Loucy (cell line): Measurements from ENCODE around the gene KIRREL3.

ENCODE experiments used
- H2AFZ ChIP-seq: fragments of 200-600 bp; sonication (generic); 2 replicates; pipeline ENCODE4 v1.6.0; 2016; ENCODE audit warnings: antibody characterized with exemption, mild to moderate bottlenecking, low read length, moderate library complexity
- H3F3A ChIP-seq: fragments of 200-600 bp; 2 replicates; pipeline ENCODE4 v1.6.0; 2016; ENCODE audit warnings: antibody characterized with exemption, low read depth, mild to moderate bottlenecking
- H3K27me3 ChIP-seq: fragments of 200-600 bp; sonication (generic); 2 replicates; pipeline ENCODE4 v1.6.1; 2014; ENCODE audit warnings: low read length, mild to moderate bottlenecking; ENCODE audit not compliant: insufficient read depth, poor library complexity, severe bottlenecking
- H3K36me3 ChIP-seq: fragments of 200-600 bp; sonication (generic); 2 replicates; pipeline ENCODE4 v1.6.1; 2016; ENCODE audit warnings: low read length; ENCODE audit not compliant: insufficient read depth
- H3K4me1 ChIP-seq: fragments of 200-600 bp; sonication (generic); 2 replicates; pipeline ENCODE4 v1.5.1; 2014; ENCODE audit warnings: low read length, mild to moderate bottlenecking; ENCODE audit not compliant: insufficient read depth, poor library complexity, severe bottlenecking
- H3K4me2 ChIP-seq: fragments of 200-600 bp; sonication (generic); 2 replicates; pipeline ENCODE4 v1.6.0; 2014; ENCODE audit warnings: antibody characterized with exemption, low read length, low read depth, mild to moderate bottlenecking; ENCODE audit not compliant: poor library complexity, severe bottlenecking
- H3K4me3 ChIP-seq: fragments of 200-600 bp; sonication (generic); 2 replicates; pipeline ENCODE4 v1.5.1; 2014; ENCODE audit warnings: low read length, mild to moderate bottlenecking, mixed read lengths; ENCODE audit not compliant: poor library complexity, severe bottlenecking
- H3K79me2 ChIP-seq: fragments of 200-600 bp; sonication (generic); 2 replicates; pipeline ENCODE4 v1.6.1; 2014; ENCODE audit warnings: low read length; ENCODE audit not compliant: insufficient read depth
- H3K9ac ChIP-seq: fragments of 200-600 bp; sonication (generic); 2 replicates; pipeline ENCODE4 v1.6.0; 2014; ENCODE audit warnings: mild to moderate bottlenecking, low read depth, low read length, moderate library complexity; ENCODE audit not compliant: poor library complexity, severe bottlenecking
- H3K9me2 ChIP-seq: fragments of 200-600 bp; sonication (generic); replicated peaks from 2 replicates; pipeline ENCODE4 v1.6.1; 2016; ENCODE audit warnings: low read depth, low read length, mixed read lengths
- H3K9me3 ChIP-seq: fragments of 200-600 bp; sonication (generic); 2 replicates; pipeline ENCODE4 v1.6.1; 2014; ENCODE audit warnings: mild to moderate bottlenecking, antibody characterized with exemption, low read length, low read depth; ENCODE audit not compliant: insufficient read depth
- H4K20me1 ChIP-seq: fragments of 200-600 bp; sonication (generic); 2 replicates; pipeline ENCODE4 v1.6.0; 2014; ENCODE audit warnings: antibody characterized with exemption, low read length, mild to moderate bottlenecking; ENCODE audit not compliant: insufficient read depth, poor library complexity, severe bottlenecking
- EZH2phosphoT487 ChIP-seq: fragments of 200-600 bp; IDR thresholded peaks from 2 replicates; pipeline ENCODE4 v1.6.1; 2018; ENCODE audit warnings: antibody characterized with exemption, mild to moderate bottlenecking, moderate library complexity, borderline replicate concordance
- TF ChIP-seq, protein P1 (sequence below): fragments of 200-600 bp; sonication (generic); conservative IDR thresholded peaks from 2 replicates; pipeline ENCODE4 v1.5.1; 2014; ENCODE audit warnings: mild to moderate bottlenecking, antibody characterized with exemption, low read length

The KIRREL3 gene

DNA sequence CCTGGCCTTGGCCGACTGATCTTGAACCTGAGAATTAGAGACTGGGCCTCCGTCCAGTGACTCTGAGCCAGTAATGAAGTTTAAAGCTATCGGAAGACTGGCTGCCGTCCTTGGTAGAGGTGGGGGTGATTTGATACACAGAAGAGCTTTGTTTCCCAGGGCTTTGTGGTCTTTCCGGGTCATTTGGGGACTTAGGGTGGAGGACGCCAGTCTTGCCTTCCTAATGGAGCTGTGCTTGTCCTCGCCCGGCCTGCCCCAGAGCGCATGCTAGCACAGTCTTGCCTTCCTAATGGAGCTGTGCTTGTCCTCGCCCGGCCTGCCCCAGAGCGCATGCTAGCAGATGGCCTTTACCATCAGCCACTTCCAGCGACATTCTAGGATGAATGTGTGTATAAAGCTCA lies 579.3 kb downstream of the KIRREL3 start:
- Histone ChIP-seq H3K36me3 (peaks cover 5% of the 10 kb centered on the region; the same call in 1 of the 2 replicates), H3K4me3 (no peak overlapping the region), H3K9ac (no peak overlapping the region), H3K9me2 (no peaks in the 10 kb centered on the region), H3K79me2 (no peaks in the 10 kb centered on the region), H2AFZ (no peak overlapping the region), H3K9me3 (no peaks in the 10 kb centered on the region), H3F3A (no peaks in the 10 kb centered on the region; the same call in 1 of the 2 replicates), H3K4me1 (peaks cover 46% of the 10 kb centered on the region), H4K20me1 (no peaks in the 10 kb centered on the region), H3K27me3 (no peaks in the 10 kb centered on the region), H3K4me2 (peak overlapping the region; percentile 40)
- no peak for TF ChIP-seq EZH2phosphoT487
- TF ChIP-seq, protein P1, sequence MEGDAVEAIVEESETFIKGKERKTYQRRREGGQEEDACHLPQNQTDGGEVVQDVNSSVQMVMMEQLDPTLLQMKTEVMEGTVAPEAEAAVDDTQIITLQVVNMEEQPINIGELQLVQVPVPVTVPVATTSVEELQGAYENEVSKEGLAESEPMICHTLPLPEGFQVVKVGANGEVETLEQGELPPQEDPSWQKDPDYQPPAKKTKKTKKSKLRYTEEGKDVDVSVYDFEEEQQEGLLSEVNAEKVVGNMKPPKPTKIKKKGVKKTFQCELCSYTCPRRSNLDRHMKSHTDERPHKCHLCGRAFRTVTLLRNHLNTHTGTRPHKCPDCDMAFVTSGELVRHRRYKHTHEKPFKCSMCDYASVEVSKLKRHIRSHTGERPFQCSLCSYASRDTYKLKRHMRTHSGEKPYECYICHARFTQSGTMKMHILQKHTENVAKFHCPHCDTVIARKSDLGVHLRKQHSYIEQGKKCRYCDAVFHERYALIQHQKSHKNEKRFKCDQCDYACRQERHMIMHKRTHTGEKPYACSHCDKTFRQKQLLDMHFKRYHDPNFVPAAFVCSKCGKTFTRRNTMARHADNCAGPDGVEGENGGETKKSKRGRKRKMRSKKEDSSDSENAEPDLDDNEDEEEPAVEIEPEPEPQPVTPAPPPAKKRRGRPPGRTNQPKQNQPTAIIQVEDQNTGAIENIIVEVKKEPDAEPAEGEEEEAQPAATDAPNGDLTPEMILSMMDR, result no peak

DNA sequence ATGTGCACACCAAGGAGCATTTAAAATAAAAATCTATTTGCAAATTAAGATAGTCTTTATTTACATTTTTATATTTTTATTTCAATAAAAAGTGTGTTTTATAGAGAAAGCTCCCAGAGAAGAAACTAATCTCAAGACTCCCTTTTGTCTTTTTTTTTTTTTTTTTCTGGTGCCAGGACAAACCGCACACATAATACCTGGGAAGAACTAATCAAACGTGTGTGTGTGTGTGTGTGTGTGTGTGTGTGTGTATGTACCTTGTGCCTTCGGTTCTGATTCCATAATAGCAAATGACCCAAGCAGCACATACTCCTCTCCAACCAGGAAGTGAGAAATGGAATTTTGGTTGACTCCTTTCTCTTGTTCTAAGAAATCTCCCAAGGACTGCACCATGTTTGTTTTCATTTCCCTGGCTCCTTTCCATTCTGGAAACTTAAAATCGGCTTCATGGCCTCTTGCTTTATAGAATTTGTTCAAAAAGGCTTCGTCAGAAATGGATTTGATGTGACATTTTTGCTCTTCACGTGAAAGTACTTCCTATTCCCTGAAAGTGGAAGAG lies 579.8 kb downstream of the KIRREL3 start:
- no peak for TF ChIP-seq EZH2phosphoT487
- TF ChIP-seq, protein P1, result no peak
- no peaks in the 10 kb centered on the region for H3K79me2 ChIP-seq
- H3K4me2 ChIP-seq, result peak overlapping the region; percentile 40
- no peak overlapping the region for H2AFZ ChIP-seq
- H3K27me3 ChIP-seq, result no peaks in the 10 kb centered on the region
- no peaks in the 10 kb centered on the region for H3K9me3 ChIP-seq
- peaks cover 7% of the 10 kb centered on the region; the same call in 1 of the 2 replicates for H3K36me3 ChIP-seq
- H3F3A ChIP-seq, result no peaks in the 10 kb centered on the region; the same call in 1 of the 2 replicates
- H3K9ac ChIP-seq, result no peak overlapping the region
- no peaks in the 10 kb centered on the region for H3K9me2 ChIP-seq
- H4K20me1 ChIP-seq, result no peaks in the 10 kb centered on the region
- peaks cover 41% of the 10 kb centered on the region for H3K4me1 ChIP-seq
- no peak overlapping the region for H3K4me3 ChIP-seq

DNA sequence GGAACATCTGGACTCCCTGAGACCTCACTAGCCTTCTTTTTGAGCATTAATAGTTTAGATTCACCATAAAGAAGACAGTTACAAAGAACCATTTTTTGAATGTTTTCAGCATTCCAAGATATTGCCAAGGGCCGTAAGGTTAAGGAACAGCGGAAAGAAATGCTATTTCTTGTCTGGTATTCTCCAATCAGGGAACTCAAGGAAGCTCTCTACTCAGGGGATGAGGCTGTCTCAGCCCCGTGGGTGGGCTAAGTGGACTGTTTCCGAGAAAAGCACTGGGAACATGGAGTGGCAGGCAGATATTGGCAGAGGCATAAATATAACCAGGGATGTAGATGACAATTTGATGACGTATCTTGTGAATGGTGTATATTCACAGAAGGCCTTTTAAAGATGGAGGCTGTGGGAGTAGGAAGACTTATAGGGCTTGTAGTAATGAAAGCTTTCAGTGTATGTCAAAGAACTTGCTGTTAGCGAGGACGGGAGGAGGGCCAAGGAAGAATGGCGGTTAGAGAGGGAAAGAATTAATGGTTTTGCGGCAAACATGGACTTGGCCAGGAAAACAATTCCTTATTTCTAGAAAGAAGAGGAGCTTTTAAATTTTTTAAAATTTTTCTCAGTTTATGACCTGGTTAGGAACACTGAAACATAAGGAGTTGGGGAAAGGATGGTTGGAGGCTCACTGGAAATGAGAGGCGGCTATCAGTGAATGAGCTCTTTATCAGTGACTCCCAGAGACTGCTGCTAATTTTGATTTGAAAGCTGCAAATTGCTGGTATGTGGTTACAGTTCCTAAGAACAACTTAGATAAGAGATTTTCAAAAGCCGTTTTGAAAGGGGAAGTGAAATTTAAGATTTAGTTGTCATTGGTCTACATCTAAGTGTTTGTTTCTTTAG lies 580.5 kb downstream of the KIRREL3 start:
- Histone ChIP-seq H3K4me2 (peak overlapping the region; percentile 30), H3K9me3 (no peaks in the 10 kb centered on the region), H3K36me3 (peaks cover 14% of the 10 kb centered on the region; the same call in 1 of the 2 replicates), H3K9me2 (no peaks in the 10 kb centered on the region), H3K27me3 (no peaks in the 10 kb centered on the region), H3F3A (no peaks in the 10 kb centered on the region; the same call in 1 of the 2 replicates), H3K4me1 (peaks cover 34% of the 10 kb centered on the region), H4K20me1 (no peaks in the 10 kb centered on the region), H3K4me3 (no peak overlapping the region), H2AFZ (no peak overlapping the region), H3K79me2 (no peaks in the 10 kb centered on the region), H3K9ac (no peak overlapping the region)
- TF ChIP-seq, protein P1, result no peak
- TF ChIP-seq EZH2phosphoT487, result no peak
